ENCODE measurements around the gene XRRA1.
"Not testable (repeated sequence)": the region's sequence is repeated elsewhere in the genome, so short reads cannot be mapped to it uniquely, and the experiment has no call there.

Gene XRRA1

DNA sequence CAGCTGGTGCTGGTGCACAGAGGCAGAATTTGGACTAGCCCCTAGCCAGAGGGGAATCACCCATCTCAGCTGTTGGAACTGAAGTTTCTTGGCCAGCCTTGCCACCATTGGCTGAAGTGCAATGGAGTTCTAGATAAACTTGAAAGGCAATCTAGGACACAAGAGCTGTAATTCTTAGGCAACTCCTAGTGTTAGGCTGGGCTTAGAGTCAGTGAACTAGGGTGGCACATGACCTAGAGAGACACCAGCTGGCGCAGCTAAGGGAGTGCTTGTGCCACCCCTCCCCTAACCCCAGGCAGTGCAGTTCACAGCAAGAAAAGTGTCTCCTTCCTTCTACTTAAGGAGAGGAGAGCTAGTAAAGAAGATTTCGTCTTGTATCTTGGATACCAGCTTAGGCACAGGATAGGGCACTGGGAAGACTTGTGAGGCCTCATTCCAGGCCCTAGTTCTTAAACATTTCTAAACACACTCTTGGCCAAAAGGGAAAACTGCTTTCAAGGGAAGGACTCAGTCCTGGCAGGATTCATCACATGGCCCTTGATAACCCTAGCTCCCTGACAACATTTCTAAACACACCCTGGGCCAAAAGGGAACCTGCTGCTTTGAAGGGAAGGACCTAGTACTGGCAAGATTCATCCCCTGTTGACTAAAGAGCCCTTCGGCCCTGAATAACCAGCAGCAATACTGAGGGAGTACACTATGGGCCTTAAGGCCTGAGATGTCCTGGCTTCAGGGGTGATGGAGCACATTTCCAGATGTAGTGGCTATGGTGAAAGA lies 53.4 kb downstream of the XRRA1 start:
- DNase-seq (no peak), ATAC-seq (no peak)

DNA sequence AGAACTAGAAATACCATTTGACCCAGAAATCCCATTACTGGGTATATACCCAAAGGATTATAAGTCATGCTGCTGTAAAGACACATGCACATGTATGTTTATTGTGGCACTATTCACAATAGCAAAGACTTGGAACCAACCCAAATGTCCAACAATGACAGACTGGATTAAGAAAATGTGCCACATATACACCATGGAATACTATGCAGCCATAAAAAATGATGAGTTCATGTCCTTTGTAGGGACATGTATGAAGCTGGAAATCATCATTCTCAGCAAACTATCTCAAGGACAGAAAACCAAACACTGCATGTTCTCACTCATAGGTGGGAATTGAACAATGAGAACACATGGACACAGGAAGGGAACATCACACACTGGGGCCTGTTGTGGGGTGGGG lies 55.9 kb downstream of the XRRA1 start:
- not testable (repeated sequence) for ATAC-seq

GRCh38 chr11:74877132-74877531 lies 71.8 kb downstream of the XRRA1 start:
- DNase-seq (peak; percentile 9), ATAC-seq (no peak)

More for the DNA sequence above, 55.9 kb downstream of the XRRA1 start:
- DNase-seq, result not testable (repeated sequence)

- DNase-seq, result no peak
- ATAC-seq, result no peak
These were observed 77.9 kb downstream of the XRRA1 start for GRCh38 chr11:74871037-74871436.

DNA sequence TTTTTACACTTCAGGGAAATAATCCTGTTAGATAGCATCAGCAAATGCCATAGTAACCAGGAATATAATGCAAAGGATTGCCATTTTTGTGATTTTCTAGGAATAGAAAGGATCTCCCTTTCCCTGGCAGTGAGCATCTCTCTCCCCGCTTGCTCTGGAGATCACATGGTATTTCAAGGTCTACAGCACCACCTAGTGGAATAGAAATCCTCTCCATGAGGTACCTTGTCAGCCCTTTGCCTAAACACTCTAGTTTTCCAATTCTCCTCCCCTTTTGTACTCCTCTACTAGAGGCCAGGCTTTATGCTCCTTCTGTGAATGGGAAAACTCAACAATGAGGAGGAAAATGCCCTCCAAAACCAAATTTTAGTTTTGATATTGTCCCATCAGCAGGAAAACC lies 78.4 kb downstream of the XRRA1 start:
- no peak for ATAC-seq
- DNase-seq, result no peak

- no peak for DNase-seq
- no peak for ATAC-seq
These were observed 82.3 kb downstream of the XRRA1 start for GRCh38 chr11:74866557-74866956.

DNA sequence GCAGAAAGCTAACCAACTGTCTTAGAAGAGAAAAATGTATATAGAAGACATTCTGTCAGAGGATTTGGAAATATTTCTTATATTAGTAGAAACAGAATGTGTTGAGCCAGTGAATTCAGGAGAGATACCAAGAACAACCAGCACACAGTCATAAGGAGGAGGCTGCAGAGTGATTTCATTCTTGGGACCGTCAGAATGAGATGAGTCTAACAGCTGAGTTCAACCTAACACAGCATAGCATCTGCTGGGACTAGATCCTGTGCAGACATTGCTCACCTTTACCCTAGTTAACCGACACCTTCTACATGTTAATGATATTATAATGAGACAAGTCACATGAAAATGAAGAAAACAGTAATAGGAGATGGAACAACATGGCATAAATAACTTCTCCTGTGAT lies 85.5 kb downstream of the XRRA1 start:
- ATAC-seq, result no peak

DNA sequence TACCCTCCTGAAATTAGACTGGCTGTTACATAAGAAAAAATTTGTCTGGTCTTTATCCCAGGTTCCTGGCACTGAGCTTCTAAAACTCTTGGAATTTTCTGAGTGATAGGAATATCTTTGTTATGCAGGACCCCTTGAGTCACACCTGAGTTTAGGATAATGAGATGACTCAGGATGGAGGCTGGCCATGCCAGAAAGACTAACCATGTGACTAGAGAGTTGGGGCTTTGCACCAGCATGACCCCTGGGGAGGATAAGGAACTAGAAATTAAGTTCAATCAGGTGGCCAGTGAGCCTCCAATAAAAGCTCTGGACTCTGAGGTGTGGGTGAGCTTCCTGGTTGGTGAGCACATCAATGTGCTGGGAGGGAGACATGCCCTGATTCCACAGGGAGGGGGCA lies 88.1 kb downstream of the XRRA1 start:
- no peak for ATAC-seq
- no peak for DNase-seq

More for the DNA sequence above, 85.5 kb downstream of the XRRA1 start:
- no peak for DNase-seq

- DNase-seq (no peak), ATAC-seq (no peak)
These were observed 95.7 kb downstream of the XRRA1 start for GRCh38 chr11:74853223-74853622.

GRCh38 chr11:74849525-74850391 lies 99.1 kb downstream of the XRRA1 start:
- ATAC-seq (no peak), DNase-seq (no peak)

DNA sequence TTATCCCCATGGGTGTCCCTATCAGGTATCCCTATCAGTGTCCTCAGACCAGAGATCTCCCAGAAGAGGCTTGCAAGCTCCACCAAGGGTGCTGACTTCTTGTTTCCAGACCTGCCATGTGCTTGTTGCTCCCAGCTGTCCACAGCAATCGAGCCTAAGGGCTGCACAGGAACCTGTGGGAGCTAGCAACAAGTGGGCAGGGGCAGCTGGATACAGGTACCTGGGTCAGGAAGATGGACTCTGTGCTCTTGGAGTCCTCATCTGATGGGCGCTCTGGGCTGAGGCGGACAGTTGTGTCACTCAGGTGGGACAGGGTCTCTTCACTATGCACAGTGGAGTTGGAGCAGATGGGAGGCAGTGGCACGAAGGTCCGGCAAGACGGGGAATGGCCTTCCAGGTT lies 101.0 kb downstream of the XRRA1 start:
- ATAC-seq, result no peak
- no peak for DNase-seq

GRCh38 chr11:74847395-74847794 lies 101.5 kb downstream of the XRRA1 start:
- DNase-seq (no peak), ATAC-seq (no peak)

DNA sequence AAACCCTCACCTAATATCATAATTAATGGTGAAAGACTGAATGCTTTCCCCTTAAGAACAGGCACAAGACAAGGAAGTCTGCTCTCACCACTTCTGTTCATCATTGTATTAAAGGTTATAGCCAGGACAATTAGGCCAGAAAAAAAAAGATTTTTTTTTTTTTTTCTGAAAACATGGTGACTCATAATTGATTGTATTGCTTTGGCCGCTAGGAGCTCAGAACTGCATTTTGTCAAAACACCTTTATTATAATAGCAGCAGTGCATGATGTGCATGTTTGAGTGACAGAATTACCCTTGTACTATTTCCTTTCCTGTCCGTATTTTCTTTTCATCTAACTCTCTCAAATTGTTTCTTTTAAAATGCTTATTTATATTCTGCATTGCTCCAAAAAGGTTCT lies 102.1 kb downstream of the XRRA1 start:
- ATAC-seq (no peak), DNase-seq (no peak)

- DNase-seq (no peak), ATAC-seq (no peak)
These were observed 102.8 kb downstream of the XRRA1 start for GRCh38 chr11:74845978-74846517.

DNA sequence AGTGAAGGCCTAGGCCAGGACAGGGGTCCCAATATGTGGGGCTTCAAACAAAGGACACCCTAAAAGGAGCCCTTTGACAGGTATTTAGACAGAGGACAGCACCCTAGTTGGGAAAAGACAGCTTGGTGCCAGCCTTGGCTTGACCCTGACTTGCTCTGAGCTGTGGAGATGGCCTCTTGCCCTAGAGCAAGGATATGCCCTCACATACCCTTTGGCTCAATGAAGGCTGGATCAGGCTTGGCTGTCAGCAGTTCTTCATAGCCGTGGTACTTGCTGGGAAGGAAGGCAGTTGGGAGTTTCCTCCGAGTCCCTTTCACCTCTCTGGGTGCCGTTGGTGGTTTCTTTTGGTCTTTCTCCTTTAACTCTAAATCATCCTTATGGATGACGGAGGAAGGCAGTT lies 104.0 kb downstream of the XRRA1 start:
- DNase-seq, result no peak
- no peak for ATAC-seq

DNA sequence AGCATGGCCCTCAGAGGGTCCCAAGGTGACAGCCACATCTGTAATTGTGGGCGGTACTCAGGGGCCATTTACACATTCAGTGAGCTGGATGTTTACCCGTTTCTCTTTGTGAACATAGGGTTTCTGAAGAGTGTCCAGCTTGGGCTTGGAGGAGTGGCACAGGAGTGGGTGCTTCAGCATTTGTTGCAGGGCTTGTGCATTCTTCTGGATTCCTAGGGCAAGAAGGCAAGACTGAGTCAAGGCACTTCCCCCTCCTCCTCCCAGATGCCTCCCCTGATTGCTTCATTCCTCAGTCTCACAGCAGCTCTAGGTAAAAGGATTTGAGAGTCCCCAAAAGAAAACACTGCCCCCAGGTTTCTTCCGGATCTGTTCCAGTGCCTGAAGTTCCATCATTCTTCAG lies 104.8 kb downstream of the XRRA1 start:
- ATAC-seq (no peak), DNase-seq (no peak)

- no peak for DNase-seq
- no peak for ATAC-seq
These were observed 105.9 kb downstream of the XRRA1 start for GRCh38 chr11:74842967-74843366.

DNA sequence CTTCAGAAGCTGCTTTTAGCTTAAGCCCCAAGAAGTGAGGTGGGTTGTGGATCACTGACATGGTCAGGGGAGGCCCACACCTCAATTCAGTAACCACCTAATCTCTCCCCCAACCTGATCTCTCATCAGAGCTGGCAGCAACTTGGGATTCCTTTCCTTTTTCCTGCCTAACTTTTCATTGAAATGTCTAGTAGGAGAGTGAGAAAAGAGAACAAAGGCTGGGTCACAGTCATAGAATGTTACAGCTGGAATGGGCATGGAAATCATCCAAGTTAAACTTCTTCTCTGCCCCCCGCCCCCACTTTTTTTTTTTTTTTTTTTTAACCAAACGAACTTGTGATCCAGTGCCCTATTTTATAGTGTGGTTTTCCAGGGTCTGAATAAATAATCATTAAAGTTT lies 108.4 kb downstream of the XRRA1 start:
- DNase-seq (no peak), ATAC-seq (no peak)

DNA sequence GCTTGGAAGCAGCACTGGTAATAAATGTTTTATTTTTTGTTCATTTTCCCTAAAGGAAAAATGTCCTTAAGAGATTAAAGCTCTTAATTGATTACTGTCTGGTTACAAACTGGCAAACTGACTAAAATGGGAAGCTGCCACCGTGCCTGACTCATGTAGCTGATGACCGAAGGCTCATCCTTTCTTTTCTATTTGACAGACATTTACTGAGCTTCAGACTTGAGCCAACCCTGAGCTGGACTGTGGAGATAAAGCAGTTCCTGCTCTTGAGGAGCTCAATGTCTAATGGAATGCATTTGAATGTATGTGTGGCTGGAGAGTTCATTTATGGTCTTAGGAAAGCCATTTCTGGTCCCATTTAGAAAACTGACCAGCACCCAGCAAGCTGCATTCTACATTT lies 108.9 kb downstream of the XRRA1 start:
- DNase-seq (no peak), ATAC-seq (no peak)

- ATAC-seq (no peak), DNase-seq (no peak)
These were observed 109.4 kb downstream of the XRRA1 start for GRCh38 chr11:74839446-74839845.

DNA sequence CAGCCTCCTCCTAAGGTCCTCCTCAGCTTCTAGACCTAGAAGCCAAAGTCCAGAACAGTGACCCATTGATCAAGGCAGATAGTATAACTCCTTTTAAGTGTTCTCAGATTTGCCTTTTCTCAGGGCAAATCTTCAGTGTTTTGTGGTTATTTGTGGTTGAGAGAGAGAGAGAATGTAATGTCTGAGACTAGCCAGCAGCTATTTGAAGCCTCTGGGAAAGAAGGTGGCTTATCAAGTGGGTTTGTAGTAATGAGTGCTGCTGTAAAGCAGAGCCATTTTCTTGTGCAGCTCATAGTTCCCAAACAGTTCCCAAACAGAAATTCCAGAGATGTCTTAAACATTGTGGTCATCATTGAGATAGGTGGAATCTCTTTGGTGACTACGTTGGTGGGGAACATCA lies 110.7 kb downstream of the XRRA1 start:
- DNase-seq (no peak), ATAC-seq (no peak)

DNA sequence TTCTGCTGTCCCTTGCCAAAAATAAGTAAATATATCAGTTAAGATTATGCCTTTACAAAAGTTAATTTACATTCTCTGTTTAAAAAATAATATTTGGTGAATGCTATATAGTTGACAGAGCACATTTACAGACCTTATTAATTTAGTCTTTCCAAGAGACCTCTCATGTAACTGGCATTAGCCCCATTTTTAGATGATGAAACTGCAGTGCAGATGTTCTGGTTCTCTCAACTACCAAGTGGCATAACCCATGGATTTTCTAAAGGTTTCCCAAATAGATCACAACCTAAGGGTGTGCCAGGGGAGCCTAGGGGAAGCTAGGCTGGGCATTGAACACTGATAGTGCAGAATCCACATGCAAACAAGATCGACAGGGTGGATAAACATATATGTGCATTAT lies 111.7 kb downstream of the XRRA1 start:
- no peak for DNase-seq
- no peak for ATAC-seq

DNA sequence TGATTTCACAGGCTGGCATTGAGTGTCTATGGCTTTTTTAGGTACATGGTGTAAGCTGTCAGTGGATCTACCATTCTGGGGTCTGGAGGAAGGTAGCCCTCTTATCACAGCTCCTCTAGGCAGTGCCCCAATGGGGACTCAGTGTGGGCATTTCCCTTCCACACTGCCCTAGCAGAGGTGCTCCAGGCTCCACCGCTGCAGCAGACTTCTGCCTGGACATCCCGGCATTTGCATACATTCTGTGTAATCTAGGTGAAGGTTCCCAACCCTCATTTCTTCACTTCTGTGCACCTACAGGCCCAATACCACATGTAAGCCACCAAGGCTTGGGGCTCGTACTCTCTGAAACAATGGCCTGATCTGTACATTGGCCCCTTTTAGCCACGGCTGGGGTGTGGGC lies 122.0 kb downstream of the XRRA1 start:
- DNase-seq, result no peak
- no peak for ATAC-seq
